Measurements from ENCODE around the gene DNAJC10. TPM values are rescaled to one million over a fixed set of nuclear protein-coding genes. Genes with fewer than 3 reads are reported as not detected.

DNAJC10 gene
- total and polyA plus RNA-seq, 10 of the 15 experiments (the other 5 are each of a cell fraction or from before 2014, with no cell fraction given): 9.1 to 67.9 (median 38.2) TPM

- CTCF ChIA-PET: interaction anchor here (1.0 kb wide), 1 partner anchor 46 kb away, joined by 3 read pairs; no protein-coding TSS in a partner anchor
- Histone ChIP-seq H3K4me2 (ENCODE audit: control insufficient read depth, insufficient read depth) (no peak overlapping the region), H3K4me1 (ENCODE audit: control insufficient read depth, insufficient read depth, low read length) (peaks cover 5% of the 10 kb centered on the region; the same call in 1 of the 2 replicates), H3K4me3 (no peak overlapping the region), H3K9me3 (replicated peaks; ENCODE audit: control insufficient read depth, insufficient read depth, low read length) (no peaks in the 10 kb centered on the region), H3K36me3 (ENCODE audit: control insufficient read depth in 2 of 2, insufficient read depth in 2 of 2, low read length in 1 of 2) (no peaks in the 10 kb centered on the region), H3K27me3 (replicated peaks in 1 of 2; ENCODE audit: control insufficient read depth in 2 of 2, insufficient read depth in 2 of 2, low read length in 1 of 2) (no peaks in the 10 kb centered on the region), H4K20me1 (ENCODE audit: control insufficient read depth, insufficient read depth) (no peaks in the 10 kb centered on the region), H2AFZ (ENCODE audit: control insufficient read depth, low read depth, low read length) (no peak overlapping the region; the same call in 1 of the 2 replicates), H3K27ac (ENCODE audit: control insufficient read depth, insufficient read depth) (no peak overlapping the region), H3K79me2 (ENCODE audit: control insufficient read depth, insufficient read depth, low read length) (peaks cover 12% of the 10 kb centered on the region), H3K9ac (ENCODE audit: control insufficient read depth, insufficient read depth, low read length) (no peak overlapping the region)
- intact Hi-C loops (cut with micrococcal nuclease; ENCODE audit: unreplicated experiment) (no loop called here), in situ Hi-C loops (cut with MboI) (no loop called here)
- ATAC-seq (no peak), FAIRE-seq (no peak), DNase-seq (ENCODE audit: low read depth, low spot score) (no peak)
- RAD21 ChIA-PET (ENCODE audit: unreplicated experiment): no interaction called here
- TF ChIP-seq ZNF207 (IDR thresholded peaks at IDR 0.05; ENCODE audit: borderline replicate concordance) (no peak), NR2C1 (IDR thresholded peaks at IDR 0.05) (no peak), ASH2L (IDR thresholded peaks at IDR 0.05; ENCODE audit: borderline replicate concordance, low read depth) (no peak), GATAD2B (conservative IDR thresholded peaks at IDR 0.05; ENCODE audit: low read depth) (no peak), CBX5 (IDR thresholded peaks at IDR 0.05; ENCODE audit: low read depth) (no peak), ZNF622 (IDR thresholded peaks at IDR 0.05) (no peak), SKIL (IDR thresholded peaks at IDR 0.05; ENCODE audit: low read depth, poor library complexity, severe bottlenecking) (no peak), TCF3 (IDR thresholded peaks at IDR 0.05; ENCODE audit: borderline replicate concordance, insufficient read depth, low read depth, low read length) (no peak), ZSCAN29 (IDR thresholded peaks at IDR 0.05) (no peak)
- no TSS peak for BruUV-seq (replicated peaks)
- SMC1A ChIA-PET (ENCODE audit: uncharacterized antibody, unreplicated experiment): no interaction called here
- POLR2A ChIA-PET: no interaction called here
These were observed 2.5 kb upstream of the DNAJC10 start for GRCh38 chr2:182713601-182714000.

Data from GM12878 (cell line).